Activated CD4-positive, CD25-positive, alpha-beta regulatory T cell treated with anti-CD3 and anti-CD28 coated beads, Interleukin-2, amount 50 U/mL, for 16 hours (primary cell): ENCODE measurements around the gene PARD3B.

ENCODE experiments used
- DNase-seq: peaks from one replicate; pipeline ENCODE4 v3.0.0-alpha.2; 2020; ENCODE audit warnings: low read depth, low spot score

Gene PARD3B

GRCh38 chr2:204590063-204590462 is 44.8 kb downstream of the PARD3B start:
- no peak for DNase-seq

GRCh38 chr2:204591225-204591624 is 46.0 kb downstream of the PARD3B start:
- no peak for DNase-seq

- DNase-seq: no peak
Measured at GRCh38 chr2:204604061-204604460, 58.8 kb downstream of the PARD3B start.

GRCh38 chr2:204608237-204608939 is 63.1 kb downstream of the PARD3B start:
- no peak for DNase-seq

- DNase-seq: no peak
Measured at GRCh38 chr2:204611017-204611631, 65.8 kb downstream of the PARD3B start.

GRCh38 chr2:204611764-204612163 is 66.5 kb downstream of the PARD3B start:
- no peak for DNase-seq

GRCh38 chr2:204613635-204614034 is 68.4 kb downstream of the PARD3B start:
- DNase-seq: no peak

GRCh38 chr2:204615456-204615855 is 70.2 kb downstream of the PARD3B start:
- DNase-seq: no peak

GRCh38 chr2:204625135-204625534 is 79.9 kb downstream of the PARD3B start:
- no peak for DNase-seq

GRCh38 chr2:204628926-204629712 is 83.8 kb downstream of the PARD3B start:
- no peak for DNase-seq

GRCh38 chr2:204632410-204632809 is 87.1 kb downstream of the PARD3B start:
- DNase-seq: no peak

GRCh38 chr2:204634564-204634963 is 89.3 kb downstream of the PARD3B start:
- DNase-seq: no peak

- no peak for DNase-seq
Measured at GRCh38 chr2:204635478-204635877, 90.2 kb downstream of the PARD3B start.

GRCh38 chr2:204638471-204639194 is 93.4 kb downstream of the PARD3B start:
- DNase-seq: no peak

- DNase-seq: no peak
Measured at GRCh38 chr2:204643326-204643725, 98.1 kb downstream of the PARD3B start.

- no peak for DNase-seq
Measured at GRCh38 chr2:204645018-204645773, 99.9 kb downstream of the PARD3B start.

- DNase-seq: no peak
Measured at GRCh38 chr2:204647626-204648025, 102.4 kb downstream of the PARD3B start.

GRCh38 chr2:204650611-204651010 is 105.3 kb downstream of the PARD3B start:
- no peak for DNase-seq

GRCh38 chr2:204652063-204652462 is 106.8 kb downstream of the PARD3B start:
- no peak for DNase-seq

- DNase-seq: no peak
Measured at GRCh38 chr2:204654669-204655068, 109.4 kb downstream of the PARD3B start.

GRCh38 chr2:204655101-204655500 is 109.8 kb downstream of the PARD3B start:
- DNase-seq: no peak
